Left ventricle myocardium inferior (tissue), 1 donor: Measurements from ENCODE around the gene DBX1. TPM values are rescaled to one million over a fixed set of nuclear protein-coding genes. Genes with fewer than 3 reads are reported as not detected.

Experiments used
- DNase-seq: peaks from one replicate; pipeline ENCODE4 v3.0.0-alpha.2; 2020
- H3K27ac ChIP-seq: fragments of 200-600 bp; replicated peaks from 2 replicates; pipeline ENCODE4 v1.8.0; 2021
- H3K27me3 ChIP-seq: fragments of 200-600 bp; 2 replicates; pipeline ENCODE4 v1.8.0; 2021; ENCODE audit warnings: low read depth
- H3K36me3 ChIP-seq: fragments of 200-600 bp; 2 replicates; pipeline ENCODE4 v1.8.0; 2021
- H3K4me1 ChIP-seq: fragments of 200-600 bp; 2 replicates; pipeline ENCODE4 v1.8.0; 2021
- H3K4me3 ChIP-seq: fragments of 200-600 bp; 2 replicates; pipeline ENCODE4 v1.8.0; 2021; ENCODE audit warnings: mild to moderate bottlenecking, moderate library complexity
- H3K9me3 ChIP-seq: fragments of 200-600 bp; replicated peaks from 2 replicates; pipeline ENCODE4 v1.8.0; 2021
- CTCF ChIP-seq: fragments of 200-600 bp; IDR thresholded peaks from 2 replicates; pipeline ENCODE4 v1.8.0; 2021; ENCODE audit warnings: antibody characterized with exemption, mild to moderate bottlenecking, borderline replicate concordance
- intact Hi-C: fragments of 100-400 bp; cut with micrococcal nuclease; formaldehyde crosslinking; loops from one replicate; pipeline ENCODE4 v1.11.0; 2022
- total RNA-seq: library from RNA; stranded (reverse); fragmentation: NEBNext Ultra II Directional; extraction: Animal tissue kit (Norgen Biotek cat#: 25700); gene quantifications from one replicate; pipeline ENCODE4 v1.2.1, GENCODE V29; 2021
- donor health status: DM: no; HTN: yes; CAD: no; lungs with severe emphysema.

DBX1 gene
- total RNA-seq, 1 donor from 2014 or later = not detected

GRCh38 chr11:20192641-20193040 is 32.4 kb upstream of the DBX1 start:
- no peaks in the 10 kb centered on the region for H3K9me3 ChIP-seq
- intact Hi-C loops = no loop called here
- H3K27ac ChIP-seq = no peak overlapping the region
- no peak for DNase-seq
- H3K4me1 ChIP-seq = no peaks in the 10 kb centered on the region
- no peak overlapping the region for H3K4me3 ChIP-seq
- no peaks in the 10 kb centered on the region for H3K36me3 ChIP-seq
- peaks cover 54% of the 10 kb centered on the region for H3K27me3 ChIP-seq
- no peak for TF ChIP-seq CTCF

GRCh38 chr11:20192151-20192550 is 31.9 kb upstream of the DBX1 start:
- H3K9me3 ChIP-seq = no peaks in the 10 kb centered on the region
- intact Hi-C loops = no loop called here
- no peaks in the 10 kb centered on the region for H3K4me1 ChIP-seq

GRCh38 chr11:20178976-20179375 is 18.7 kb upstream of the DBX1 start:
- H3K27me3 ChIP-seq = peaks cover 90% of the 10 kb centered on the region
- no peak for TF ChIP-seq CTCF
- H3K27ac ChIP-seq = no peak overlapping the region
- intact Hi-C loops = no loop called here
- peaks cover 9% of the 10 kb centered on the region for H3K9me3 ChIP-seq
- H3K36me3 ChIP-seq = no peaks in the 10 kb centered on the region
- no peak overlapping the region for H3K4me3 ChIP-seq
- H3K4me1 ChIP-seq = no peaks in the 10 kb centered on the region
- no peak for DNase-seq

More at GRCh38 chr11:20192151-20192550, 31.9 kb upstream of the DBX1 start:
- H3K27ac ChIP-seq = no peak overlapping the region
- H3K27me3 ChIP-seq = peaks cover 49% of the 10 kb centered on the region
- no peak overlapping the region for H3K4me3 ChIP-seq
- no peaks in the 10 kb centered on the region for H3K36me3 ChIP-seq
- no peak for DNase-seq
- TF ChIP-seq CTCF = no peak

GRCh38 chr11:20177136-20177535 is 16.9 kb upstream of the DBX1 start:
- Histone ChIP-seq H3K27me3 (peaks cover 83% of the 10 kb centered on the region), H3K4me3 (no peak overlapping the region), H3K27ac (no peak overlapping the region), H3K4me1 (no peaks in the 10 kb centered on the region), H3K36me3 (no peaks in the 10 kb centered on the region), H3K9me3 (peaks cover 4% of the 10 kb centered on the region)
- DNase-seq = no peak
- intact Hi-C loops = no loop called here
- no peak for TF ChIP-seq CTCF

GRCh38 chr11:20172721-20173447 is 12.6 kb upstream of the DBX1 start:
- Histone ChIP-seq H3K4me1 (no peaks in the 10 kb centered on the region), H3K36me3 (no peaks in the 10 kb centered on the region), H3K9me3 (peaks cover 16% of the 10 kb centered on the region), H3K27ac (no peak overlapping the region), H3K4me3 (no peak overlapping the region), H3K27me3 (peaks cover 84% of the 10 kb centered on the region)
- no peak for TF ChIP-seq CTCF
- no peak for DNase-seq
- intact Hi-C loops = no loop called here
